K562 (cell line): ENCODE measurements around the gene DENND1A. TPM values are rescaled to one million over a fixed set of nuclear protein-coding genes. Genes with fewer than 3 reads are reported as not detected.
"Not testable (repeated sequence)": the region's sequence is repeated elsewhere in the genome, so short reads cannot be mapped to it uniquely, and the experiment has no call there.

Experiments used
- ATAC-seq: fragments of 200-7000 bp; cut with Tn5 transposase; 3 replicates; pipeline ENCODE4 v1.9.1; 2020; ENCODE audit warnings: moderate library complexity
- BruUV-seq: library from RNA; stranded (reverse); fragments of 400-500 nt; replicated peaks from 2 replicates; lab custom pipeline; 2021; lab: Mats Ljungman, UMichigan
- CTCF ChIA-PET: fragments of 300-600 bp; formaldehyde crosslinking; extraction: SDS; loops from one replicate; lab custom pipeline; 2021; ENCODE audit warnings: low intra/inter-chr PET ratio; lab: Yijun Ruan, JAX
- POLR2A ChIA-PET: fragments of 300-600, 350-650 bp; sonication (Branson Sonifier 250); formaldehyde crosslinking; extraction: SDS; loops from one replicate; lab custom pipeline; 2021; ENCODE audit warnings: antibody characterized with exemption, inconsistent platforms; lab: Yijun Ruan, JAX
- DNase-seq, 4 experiments: peaks; one replicate each; pipeline versions ENCODE4 v3.0.0 to v3.0.0-alpha.2; 2011 to 2018; ENCODE audit warnings: low spot score in 3 of 4, mixed read lengths in 3 of 4; ENCODE audit errors: extremely low read depth in 1 of 4
- FAIRE-seq: peaks from 2 replicates; lab custom pipeline; 2011; peaks lifted over from hg19 to GRCh38; lab: Jason Lieb, UNC
- H2AFZ ChIP-seq: 2 replicates; pipeline ENCODE4 v1.6.0; 2011; ENCODE audit warnings: low read depth, low read length, control low read depth, inconsistent platforms
- H3K27ac ChIP-seq: fragments of 200-600 bp; 3 replicates; pipeline ENCODE4 v1.8.0; 2011; ENCODE audit warnings: low read depth, mild to moderate bottlenecking, control low read depth, inconsistent platforms, low read length, moderate library complexity, mixed read lengths; ENCODE audit errors: extremely low read depth
- H3K27me3 ChIP-seq, 2 experiments: fragments of 300-600 bp in 1 of 2; 2 replicates in 1 of 2; 3 replicates in 1 of 2; pipeline versions ENCODE4 v1.6.0 to v1.8.0; 2011; ENCODE audit warnings: inconsistent platforms in 2 of 2, low read length in 2 of 2, mild to moderate bottlenecking in 1 of 2, mixed read lengths in 1 of 2, moderate library complexity in 1 of 2; ENCODE audit not compliant: control insufficient read depth in 2 of 2, insufficient read depth in 2 of 2
- H3K36me3 ChIP-seq: fragments of 300-600 bp; 3 replicates; pipeline ENCODE4 v1.8.0; 2011; ENCODE audit warnings: mild to moderate bottlenecking, low read length, inconsistent platforms; ENCODE audit not compliant: control insufficient read depth, insufficient read depth
- H3K4me1 ChIP-seq, 2 experiments: fragments of 200-600 bp in 1 of 2; replicated peaks in 1 of 2; 2 replicates in 1 of 2; 3 replicates in 1 of 2; pipeline versions ENCODE4 v1.5.1 to v1.8.0; 2011; ENCODE audit warnings: inconsistent platforms in 2 of 2, low read length in 2 of 2, mild to moderate bottlenecking in 1 of 2, mixed read lengths in 1 of 2, moderate library complexity in 1 of 2; ENCODE audit not compliant: control insufficient read depth in 2 of 2, insufficient read depth in 2 of 2
- H3K4me2 ChIP-seq: 2 replicates; pipeline ENCODE4 v1.6.1; 2011; ENCODE audit warnings: low read length, control low read depth, inconsistent platforms, mixed read lengths; ENCODE audit not compliant: insufficient read depth
- H3K4me3 ChIP-seq: fragments of 200-600 bp; sonication (generic), shearing (Covaris generic); 2 replicates; pipeline ENCODE4 v1.5.1; 2016; ENCODE audit warnings: control low read depth, inconsistent platforms
- H3K79me2 ChIP-seq: fragments of 200-600 bp; 3 replicates; pipeline ENCODE4 v1.8.0; 2011; ENCODE audit warnings: low read length, inconsistent platforms; ENCODE audit not compliant: control insufficient read depth, insufficient read depth
- H3K9ac ChIP-seq, 2 experiments: 2 replicates each; pipeline versions ENCODE4 v1.6.0 to v1.6.1; 2011; ENCODE audit warnings: low read depth in 2 of 2, low read length in 2 of 2, control low read depth in 1 of 2, inconsistent platforms in 1 of 2, mild to moderate bottlenecking in 1 of 2, mixed read lengths in 1 of 2; ENCODE audit not compliant: insufficient read depth in 1 of 2
- H3K9me1 ChIP-seq: one replicate; pipeline ENCODE4 v1.6.0; 2011; ENCODE audit warnings: inconsistent platforms, mild to moderate bottlenecking, low read length, moderate library complexity; ENCODE audit not compliant: control insufficient read depth, insufficient read depth
- H3K9me3 ChIP-seq: replicated peaks from 2 replicates; pipeline ENCODE4 v1.5.1; 2011; ENCODE audit warnings: low read depth, low read length, inconsistent platforms; ENCODE audit not compliant: control insufficient read depth, insufficient read depth
- H4K20me1 ChIP-seq: replicated peaks from 2 replicates; pipeline ENCODE4 v1.6.1; 2011; ENCODE audit warnings: low read length, inconsistent platforms, mixed read lengths; ENCODE audit not compliant: control insufficient read depth, insufficient read depth
- BCLAF1 ChIP-seq, 2 experiments: fragments of 450-650 bp in 1 of 2; IDR thresholded peaks; 2 replicates each; pipeline ENCODE4 v1.6.1; 2011 to 2017; ENCODE audit warnings: low read depth in 2 of 2, antibody characterized with exemption in 1 of 2, borderline replicate concordance in 1 of 2, low read length in 1 of 2, mild to moderate bottlenecking in 1 of 2, mixed read lengths in 1 of 2; ENCODE audit not compliant: control insufficient read depth in 1 of 2
- CBX2 ChIP-seq: fragments of 200-600 bp; sonication (generic); IDR thresholded peaks from one replicate; pipeline ENCODE4 v1.6.1; 2012; ENCODE audit warnings: mild to moderate bottlenecking, low read length, inconsistent platforms; ENCODE audit not compliant: insufficient read depth, poor library complexity, severe bottlenecking
- CXXC5 ChIP-seq: fragments of 250-450 bp; sonication (Bioruptor Pico); IDR thresholded peaks from 2 replicates; pipeline ENCODE4 v1.8.0; 2022; ENCODE audit warnings: inconsistent platforms, mild to moderate bottlenecking, moderate library complexity
- HINFP ChIP-seq: fragments of 450-650 bp; conservative IDR thresholded peaks from 2 replicates; pipeline ENCODE4 v1.6.1; 2016; ENCODE audit warnings: missing genetic modification characterization, low read depth, mild to moderate bottlenecking, control low read depth, missing compliant biosample characterization
- SREBF1 ChIP-seq: fragments of 150-350 bp; IDR thresholded peaks from 2 replicates; pipeline ENCODE4 v1.6.1; 2014; ENCODE audit warnings: antibody characterized with exemption, low read depth, low read length, borderline replicate concordance
- WGBS: fragments of 100-300 bp; shearing (Covaris generic); methylation state at CpG from one replicate; pipeline ENCODE4 v1.1.6; 2016; ENCODE audit warnings: low coverage, mixed read lengths; ENCODE audit not compliant: insufficient coverage; ENCODE audit errors: missing lambda C conversion rate; 5-methylcytosine and 5-hydroxymethylcytosine counted together
- in situ Hi-C: fragments of 300-500 bp; cut with MboI; formaldehyde crosslinking; loops from 4 replicates; pipeline ENCODE4 v1.15.0; 2018; ENCODE audit warnings: inconsistent platforms, mixed read lengths
- intact Hi-C: fragments of 100-400 bp; cut with micrococcal nuclease; formaldehyde crosslinking; loops from 2 replicates; pipeline ENCODE4 v1.14.2; 2022
- polyA plus RNA-seq, 8 experiments: library from polyadenylated mRNA; depleted of rRNA in 4 of 8; stranded (reverse) in 5 of 8; unstranded in 3 of 8; fragments of >200 nt; fragmentation: Nextera tagmentation in 2 of 8; fragmentation: Illumina TruSeq in 1 of 8; extraction: Ambion mirVana in 2 of 8; extraction: Trizol in 1 of 8; gene quantifications; 2 replicates each; pipeline versions ENCODE4 v1.2.1 to v1.2.3, GENCODE V29; 2011 to 2014; ENCODE audit warnings: inconsistent platforms in 1 of 8, missing spikeins in 1 of 8
- total RNA-seq, 7 experiments: library from RNA; depleted of rRNA in 6 of 7; stranded (reverse); fragments of >200 nt in 6 of 7; fragmentation: Illumina TruSeq in 2 of 7; extraction: Trizol in 2 of 7; gene quantifications; 2 replicates each; pipeline versions ENCODE4 v1.2.1 to v1.2.3, GENCODE V29; 2011 to 2021; ENCODE audit warnings: low replicate concordance in 1 of 7

The DENND1A gene
- total and polyA plus RNA-seq, 9 of the 15 experiments (the other 6 are each of a cell fraction or from before 2014, with no cell fraction given): 7.6 to 29.5 (median 15.7) TPM

GRCh38 chr9:123637606-123637944 is 292.4 kb downstream of the DENND1A start:
- Histone ChIP-seq H3K9me3 (no peaks in the 10 kb centered on the region), H3K9ac (no peak overlapping the region), H3K27ac (no peak overlapping the region), H3K9me1 (no peaks in the 10 kb centered on the region), H2AFZ (no peak overlapping the region), H3K36me3 (no peaks in the 10 kb centered on the region), H3K4me3 (no peak overlapping the region), H4K20me1 (no peaks in the 10 kb centered on the region), H3K27me3 (no peaks in the 10 kb centered on the region), H3K4me1 (peaks cover 2 to 4% of the 10 kb centered on the region in 2 experiments; a peak in 3 of 5 replicates), H3K4me2 (no peak overlapping the region), H3K79me2 (no peaks in the 10 kb centered on the region)
- intact Hi-C loops (no loop called here), in situ Hi-C loops (no loop called here)
- DNase-seq (no peak), ATAC-seq (no peak), FAIRE-seq (no peak)
- ChIA-PET CTCF (no interaction called here), POLR2A (interaction anchor here (0.8 to 1.1 kb wide), 2 partner anchors 17 to 324 kb away, joined by 3 read pairs; no protein-coding TSS in a partner anchor)
- no peak for TF ChIP-seq HINFP (tag)
- TF ChIP-seq SREBF1: no peak
- TF ChIP-seq BCLAF1 (IDR thresholded peaks at IDR 0.05; ENCODE audit: borderline replicate concordance in 1 of 2, control insufficient read depth in 1 of 2, low read depth in 2 of 2, low read length in 1 of 2): no peak
- TF ChIP-seq CXXC5 (CRISPR knock-in tag): no peak
- no peak for TF ChIP-seq CBX2
- BruUV-seq: no TSS peak
- WGBS: 76% methylated on average over 2 of the region's 3 CpGs

GRCh38 chr9:123636805-123637204 is 293.1 kb downstream of the DENND1A start:
- H3K4me2 ChIP-seq, H3K4me3 ChIP-seq, intact Hi-C loops, DNase-seq, H3K9me3 ChIP-seq, ATAC-seq, H3K9me1 ChIP-seq, H2AFZ ChIP-seq, H3K27ac ChIP-seq, H3K9ac ChIP-seq, H3K27me3 ChIP-seq, H4K20me1 ChIP-seq, FAIRE-seq, BruUV-seq, in situ Hi-C loops, H3K79me2 ChIP-seq, CTCF ChIA-PET, H3K4me1 ChIP-seq, H3K36me3 ChIP-seq: not testable (repeated sequence)
- POLR2A ChIA-PET: interaction anchor here (0.7 kb wide), 1 partner anchor 16 kb away, joined by 3 read pairs; no protein-coding TSS in a partner anchor
- WGBS: 93% methylated on average over 8 of the region's 10 CpGs
